Progenitor cell of endocrine pancreas (in vitro differentiated cells): ENCODE measurements around the gene PRDX5. TPM values are rescaled to one million over a fixed set of nuclear protein-coding genes. Genes with fewer than 3 reads are reported as not detected.

ENCODE experiments used
- DNase-seq: peaks from one replicate; pipeline ENCODE4 v3.0.0; 2021; ENCODE audit warnings: low spot score; ENCODE audit not compliant: unreplicated experiment
- H3K27ac Mint-ChIP-seq: 2 replicates; pipeline ENCODE4 v1.8.0; 2021; ENCODE audit warnings: mild to moderate bottlenecking, moderate library complexity, mixed read lengths
- H3K27me3 Mint-ChIP-seq: 2 replicates; pipeline ENCODE4 v1.8.0; 2021; ENCODE audit warnings: mixed read lengths
- H3K36me3 Mint-ChIP-seq: 2 replicates; pipeline ENCODE4 v1.8.0; 2022; ENCODE audit warnings: mixed read lengths; ENCODE audit not compliant: insufficient read depth
- H3K4me1 Mint-ChIP-seq: 2 replicates; pipeline ENCODE4 v1.8.0; 2021; ENCODE audit warnings: low read depth, mixed read lengths
- H3K4me3 Mint-ChIP-seq: 2 replicates; pipeline ENCODE4 v1.8.0; 2021; ENCODE audit warnings: low read depth, mild to moderate bottlenecking, moderate library complexity, mixed read lengths
- H3K9me3 Mint-ChIP-seq: 2 replicates; pipeline ENCODE4 v1.8.0; 2021; ENCODE audit warnings: low read depth, mixed read lengths
- CTCF ChIP-seq: fragments of 200-600 bp; sonication (generic); IDR thresholded peaks from one replicate; pipeline ENCODE4 v1.5.0; 2021; ENCODE audit warnings: antibody characterized with exemption, mild to moderate bottlenecking; ENCODE audit not compliant: unreplicated experiment
- total RNA-seq: library from RNA; stranded (reverse); gene quantifications from 2 replicates; pipeline ENCODE4 v1.2.1, GENCODE V29; 2021

Gene PRDX5
- total RNA-seq, 1 donor from 2014 or later: 171 TPM

GRCh38 chr11:64296830-64297698 is 20.9 kb upstream of the PRDX5 start:
- no peak for TF ChIP-seq CTCF
- Mint-ChIP-seq H3K27ac (no peak overlapping the region), H3K9me3 (no peaks in the 10 kb centered on the region), H3K4me1 (peaks cover 5% of the 10 kb centered on the region), H3K4me3 (no peak overlapping the region), H3K27me3 (peaks cover 90% of the 10 kb centered on the region), H3K36me3 (peaks cover 2% of the 10 kb centered on the region)
- no peak for DNase-seq

GRCh38 chr11:64297699-64298358 is 20.1 kb upstream of the PRDX5 start:
- TF ChIP-seq CTCF: no peak
- Mint-ChIP-seq H3K27me3 (peaks cover 86% of the 10 kb centered on the region), H3K4me3 (no peak overlapping the region), H3K27ac (no peak overlapping the region), H3K36me3 (peaks cover 2% of the 10 kb centered on the region), H3K9me3 (no peaks in the 10 kb centered on the region), H3K4me1 (peaks cover 5% of the 10 kb centered on the region)
- DNase-seq: no peak

GRCh38 chr11:64298966-64299846 is 18.7 kb upstream of the PRDX5 start:
- H3K4me1 Mint-ChIP-seq: peaks cover 5% of the 10 kb centered on the region
- no peak overlapping the region for H3K27ac Mint-ChIP-seq
- TF ChIP-seq CTCF: no peak
- no peak overlapping the region for H3K4me3 Mint-ChIP-seq
- peaks cover 74% of the 10 kb centered on the region for H3K27me3 Mint-ChIP-seq
- H3K9me3 Mint-ChIP-seq: no peaks in the 10 kb centered on the region
- H3K36me3 Mint-ChIP-seq: peaks cover 2% of the 10 kb centered on the region
- no peak for DNase-seq

GRCh38 chr11:64299847-64300648 is 17.9 kb upstream of the PRDX5 start, which contains the start of gene CATSPERZ:
Gene CATSPERZ (plus strand): TSS chr11:64300358. CDS start chr11:64300411, 53 bp downstream.
- H3K27ac Mint-ChIP-seq: peak within 1 kb of the TSS; percentile 82
- DNase-seq: no peak
- no peaks in the 10 kb centered on the region for H3K9me3 Mint-ChIP-seq
- peak within 1 kb of the TSS; percentile 58 for H3K4me3 Mint-ChIP-seq
- TF ChIP-seq CTCF: no peak
- H3K4me1 Mint-ChIP-seq: peaks cover 7% of the 10 kb centered on the region
- peaks cover 69% of the 10 kb centered on the region for H3K27me3 Mint-ChIP-seq
- H3K36me3 Mint-ChIP-seq: peaks cover under 1% of the 10 kb centered on the region
